GM12891 (cell line): ENCODE data around the gene INAVA.

ENCODE experiments used
- POLR2A ChIP-seq: IDR thresholded peaks from 2 replicates; pipeline ENCODE4 v1.6.1; 2011; ENCODE audit warnings: low read depth, low read length, control low read depth
- POLR2AphosphoS5 ChIP-seq: IDR thresholded peaks from 2 replicates; pipeline ENCODE4 v1.6.1; 2011; ENCODE audit warnings: low read depth, low read length, control low read depth
- TAF1 ChIP-seq: IDR thresholded peaks from 2 replicates; pipeline ENCODE4 v1.6.1; 2011; ENCODE audit warnings: low read depth, low read length, control low read depth

DNA sequence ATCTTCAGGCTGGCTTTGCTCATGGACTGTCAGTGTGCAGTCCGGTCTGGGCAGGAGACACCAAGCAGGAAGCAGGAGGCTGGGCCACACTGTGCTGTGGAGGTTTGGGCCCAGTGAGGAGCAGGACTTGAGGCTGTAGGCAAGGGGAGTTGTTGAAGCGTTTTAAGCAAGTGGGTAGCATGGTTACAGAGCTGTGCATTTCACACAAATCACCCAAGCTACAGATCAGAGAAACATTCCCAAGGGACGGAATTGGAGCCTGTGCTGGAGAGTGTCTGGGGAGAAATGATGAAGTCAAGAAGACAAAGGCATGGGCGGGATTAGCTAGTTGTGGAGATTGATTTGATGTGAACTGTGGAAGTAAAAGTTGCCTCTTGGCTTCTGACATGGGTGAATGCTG, 67.9 kb downstream of the INAVA start:
- TF ChIP-seq POLR2AphosphoS5 (no peak), TAF1 (no peak), POLR2A (no peak)
